SW480 (cell line): Measurements from ENCODE around the gene GALP.
"Not testable (repeated sequence)": the region's sequence is repeated elsewhere in the genome, so short reads cannot be mapped to it uniquely, and the experiment has no call there.

ENCODE experiments used
- DNase-seq: peaks from one replicate; pipeline ENCODE4 v3.0.0-alpha.2; 2016; ENCODE audit warnings: low spot score

Gene GALP

GRCh38 chr19:56175861-56176307 lies at the start of gene GALP:
GALP (plus strand) TSS chr19:56176008; CDS start chr19:56177109, 1,101 bp downstream.
- not testable (repeated sequence) for DNase-seq

- no peak for DNase-seq
Measured at GRCh38 chr19:56126983-56127780, 48.6 kb upstream of the GALP start.

GRCh38 chr19:56130006-56130405 lies 45.8 kb upstream of the GALP start:
- DNase-seq = no peak

- DNase-seq = no peak
Measured at GRCh38 chr19:56131651-56132050, 44.2 kb upstream of the GALP start.

- DNase-seq = no peak
Measured at GRCh38 chr19:56132316-56132822, 43.4 kb upstream of the GALP start.

GRCh38 chr19:56133858-56134653 lies 41.8 kb upstream of the GALP start:
- no peak for DNase-seq

GRCh38 chr19:56134654-56134921 lies 41.2 kb upstream of the GALP start:
- no peak for DNase-seq

GRCh38 chr19:56136362-56136761 lies 39.4 kb upstream of the GALP start:
- no peak for DNase-seq

GRCh38 chr19:56137405-56137804 lies 38.4 kb upstream of the GALP start:
- DNase-seq = no peak

GRCh38 chr19:56138069-56138468 lies 37.7 kb upstream of the GALP start:
- DNase-seq = no peak

- DNase-seq = no peak
Measured at GRCh38 chr19:56139847-56140582, 35.8 kb upstream of the GALP start.

- peak; percentile 99 for DNase-seq
Measured at GRCh38 chr19:56140583-56141416, 35.0 kb upstream of the GALP start, which contains the start of gene ZNF444. ZNF444 (plus strand) TSS chr19:56141287; CDS start chr19:56146912, 5,625 bp downstream.

GRCh38 chr19:56141417-56141993 lies 34.3 kb upstream of the GALP start:
- no peak for DNase-seq

- no peak for DNase-seq
Measured at GRCh38 chr19:56142087-56142787, 33.6 kb upstream of the GALP start.

- DNase-seq = no peak
Measured at GRCh38 chr19:56142897-56143434, 32.8 kb upstream of the GALP start.

GRCh38 chr19:56144376-56144775 lies 31.4 kb upstream of the GALP start:
- DNase-seq = no peak

GRCh38 chr19:56144831-56145230 lies 31.0 kb upstream of the GALP start:
- DNase-seq = no peak

- no peak for DNase-seq
Measured at GRCh38 chr19:56145698-56146097, 30.1 kb upstream of the GALP start.

- DNase-seq = no peak
Measured at GRCh38 chr19:56146904-56147303, 28.9 kb upstream of the GALP start.

GRCh38 chr19:56147307-56147706 lies 28.5 kb upstream of the GALP start:
- no peak for DNase-seq
